HG03460 (cell line): ENCODE data around the gene PLXNB2.
"Not testable (repeated sequence)": the region's sequence is repeated elsewhere in the genome, so short reads cannot be mapped to it uniquely, and the experiment has no call there.

Experiments used
- ATAC-seq: cut with Tn5 transposase; IDR thresholded peaks from one replicate; pipeline ENCODE4 v1.9.1; 2021; ENCODE audit not compliant: unreplicated experiment

Gene PLXNB2

GRCh38 chr22:50326225-50326955, 18.9 kb upstream of the PLXNB2 start:
- peak; percentile 19 for ATAC-seq

GRCh38 chr22:50325444-50326224, 18.2 kb upstream of the PLXNB2 start:
- ATAC-seq = no peak

- no peak for ATAC-seq
Measured at GRCh38 chr22:50323900-50324299, 16.5 kb upstream of the PLXNB2 start.

DNA sequence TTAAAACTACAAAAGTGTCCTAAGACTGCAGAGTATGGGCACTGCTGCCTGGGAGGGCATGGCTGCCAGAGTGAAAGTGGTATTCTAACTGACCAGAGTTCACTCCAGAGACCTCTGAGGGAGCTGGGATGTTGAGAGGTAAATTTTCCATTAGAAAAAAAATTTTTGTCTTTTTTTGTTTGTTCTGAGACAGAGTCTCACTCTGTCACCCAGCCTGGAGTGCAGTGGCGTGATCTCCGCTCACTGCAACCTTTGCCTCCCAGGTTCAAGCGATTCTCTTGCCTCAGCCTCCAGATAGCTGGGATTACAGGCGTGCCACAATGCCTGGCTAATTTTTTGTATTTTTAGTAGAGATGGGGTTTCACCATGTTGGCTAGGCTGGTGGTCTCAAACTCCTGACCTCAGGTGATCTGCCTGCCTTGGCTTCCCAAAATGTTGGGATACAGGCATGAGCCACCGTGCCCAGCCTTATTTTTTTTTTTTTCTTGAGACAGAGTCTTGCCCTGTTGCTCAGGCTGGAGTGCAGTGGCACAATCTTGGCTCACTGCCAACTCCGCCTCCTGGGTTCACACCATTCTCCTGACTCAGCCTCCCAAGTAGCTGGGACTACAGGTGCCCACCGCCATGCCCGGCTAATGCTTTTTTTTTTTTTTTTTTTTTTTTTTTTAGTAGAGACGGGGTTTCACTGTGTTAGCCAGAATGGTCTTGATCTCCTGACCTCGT, 15.1 kb upstream of the PLXNB2 start:
- ATAC-seq = not testable (repeated sequence)

- no peak for ATAC-seq
Measured at GRCh38 chr22:50320671-50321325, 13.4 kb upstream of the PLXNB2 start.

- no peak for ATAC-seq
Measured at GRCh38 chr22:50320116-50320515, 12.7 kb upstream of the PLXNB2 start.

- no peak for ATAC-seq
Measured at GRCh38 chr22:50319503-50319951, 12.1 kb upstream of the PLXNB2 start.

- ATAC-seq = no peak
Measured at GRCh38 chr22:50318698-50319411, 11.4 kb upstream of the PLXNB2 start.

DNA sequence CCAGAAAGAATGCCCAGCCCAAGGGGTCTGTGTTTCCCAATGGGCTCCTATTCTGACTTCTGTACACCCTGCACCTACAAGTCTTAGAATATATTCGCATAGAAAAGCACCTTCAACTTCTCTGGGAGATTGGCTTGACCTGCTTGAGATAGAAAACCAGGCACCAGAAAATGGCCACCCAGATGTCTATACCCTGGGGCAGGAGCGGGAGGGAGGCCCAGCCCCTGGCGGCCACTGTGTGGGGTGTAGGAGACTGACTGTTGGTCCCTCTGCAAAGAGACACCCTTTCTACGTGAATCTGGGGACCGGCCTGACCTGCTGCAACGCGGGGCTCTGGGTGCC, 10.9 kb upstream of the PLXNB2 start:
- ATAC-seq = no peak

GRCh38 chr22:50317674-50318073, 10.2 kb upstream of the PLXNB2 start:
- no peak for ATAC-seq

DNA sequence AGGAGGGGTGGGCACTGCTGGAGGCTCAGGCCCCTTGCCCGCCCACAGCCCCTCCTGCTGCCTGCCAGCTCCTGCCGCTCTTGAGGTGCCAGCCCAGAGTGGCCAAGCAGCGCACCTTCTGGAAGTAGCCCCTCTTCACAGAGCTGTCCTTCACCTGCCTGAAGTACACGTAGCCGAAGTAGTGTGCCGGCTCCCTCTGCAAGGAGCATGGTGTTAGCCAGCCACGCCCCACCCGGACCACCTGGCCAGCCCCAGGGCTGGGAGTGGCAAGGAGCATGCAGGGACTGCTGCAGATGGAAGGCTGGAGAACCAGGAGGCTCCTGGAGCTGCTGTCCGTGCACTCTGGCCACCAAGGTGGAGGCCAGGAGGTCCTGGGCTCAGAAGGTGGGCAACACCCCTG, 9.7 kb upstream of the PLXNB2 start:
- no peak for ATAC-seq

GRCh38 chr22:50316114-50317065, 8.9 kb upstream of the PLXNB2 start:
- ATAC-seq = no peak

DNA sequence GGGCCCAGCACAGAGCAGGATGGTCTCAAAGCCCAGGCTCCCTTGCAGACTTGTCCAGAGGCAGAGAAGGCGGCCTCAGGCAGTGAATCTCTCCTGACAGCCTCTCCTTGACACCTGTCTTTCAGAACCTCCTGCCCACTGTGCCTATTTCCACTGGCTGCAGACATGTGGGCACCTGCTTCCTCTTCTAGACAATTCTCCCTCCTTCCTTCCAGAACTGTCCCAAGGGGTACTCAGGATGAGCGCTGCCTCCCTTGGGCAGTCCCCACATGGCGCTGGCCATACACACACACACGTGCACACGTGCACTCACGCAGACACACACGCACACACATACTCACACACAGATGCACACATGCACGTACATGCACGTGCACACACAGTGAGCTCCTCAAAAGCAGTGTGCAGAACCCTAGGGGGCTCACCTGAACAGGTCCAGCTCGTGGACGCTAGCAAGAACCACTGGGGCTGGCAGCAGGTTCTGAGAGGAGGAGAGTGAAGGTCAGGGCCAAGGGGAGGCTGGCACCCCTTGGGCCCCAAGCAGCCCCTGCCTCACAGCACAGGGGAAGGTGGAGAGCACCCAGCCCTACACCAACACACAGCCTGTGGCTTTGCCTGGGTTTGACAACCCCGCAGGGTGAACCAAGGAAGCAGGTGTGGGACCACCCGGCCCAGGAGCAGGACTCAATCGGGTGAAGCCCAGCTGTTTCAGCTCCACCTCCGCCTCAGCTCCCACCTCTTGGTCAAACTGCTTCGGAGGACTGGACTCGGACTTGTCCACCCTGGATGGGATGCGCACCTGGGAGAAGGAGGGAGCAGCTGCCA, 8.1 kb upstream of the PLXNB2 start:
- no peak for ATAC-seq

- ATAC-seq = peak; percentile 73
Measured at GRCh38 chr22:50314455-50315288, 7.2 kb upstream of the PLXNB2 start.

GRCh38 chr22:50314081-50314454, 6.6 kb upstream of the PLXNB2 start:
- ATAC-seq = no peak

DNA sequence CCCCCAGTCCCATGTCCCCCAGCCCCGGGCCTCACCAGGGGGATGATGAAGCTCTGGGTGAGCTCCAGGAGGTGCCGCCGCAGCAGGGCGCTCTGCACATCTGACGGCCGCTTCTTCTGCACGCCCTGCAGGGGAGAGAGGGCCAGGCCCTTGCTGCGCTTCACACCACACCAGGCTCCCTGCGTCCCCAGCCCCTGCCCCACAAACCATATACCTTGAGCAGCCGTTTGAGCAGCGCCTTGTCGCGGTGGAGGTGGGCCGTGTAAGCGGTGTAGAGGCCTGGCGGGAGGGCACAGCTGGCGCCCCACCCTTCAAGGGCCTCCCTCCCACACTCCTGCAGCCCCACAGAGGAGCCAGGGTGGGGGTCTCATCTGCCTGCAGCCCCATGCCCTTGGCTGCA, 6.2 kb upstream of the PLXNB2 start:
- ATAC-seq = no peak

GRCh38 chr22:50313021-50313420, 5.6 kb upstream of the PLXNB2 start:
- no peak for ATAC-seq

- no peak for ATAC-seq
Measured at GRCh38 chr22:50312371-50312770, 4.9 kb upstream of the PLXNB2 start.
